ENCODE measurements around the gene RNF213. TPM values are rescaled to one million over a fixed set of nuclear protein-coding genes. Genes with fewer than 3 reads are reported as not detected.

The RNF213 gene
- total and polyA plus RNA-seq, 2 of the 8 experiments (the other 6 are each of a cell fraction or from before 2014, with no cell fraction given) = 33.8 to 62.8 TPM

DNA sequence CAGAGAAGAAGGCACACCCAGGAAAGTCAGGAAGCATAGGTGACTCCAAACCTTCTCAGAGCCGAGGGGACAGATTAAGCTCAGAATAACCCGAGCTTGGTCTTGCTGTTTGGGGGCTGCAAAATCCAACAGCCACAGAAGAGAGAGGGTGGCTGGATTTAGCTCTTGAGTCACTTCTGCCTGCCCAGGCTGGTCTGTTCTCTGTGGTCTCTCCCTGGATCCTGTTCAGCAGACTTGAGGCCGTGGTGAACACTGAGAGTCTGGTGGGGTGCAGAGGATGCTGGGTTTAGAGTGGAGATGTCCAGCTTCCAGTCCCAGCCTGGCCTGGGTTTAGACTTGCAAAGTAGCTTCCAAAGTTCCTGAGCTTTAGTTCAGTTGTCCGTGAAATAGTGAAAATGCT is 31.6 kb upstream of the RNF213 start:
- no peak overlapping the region for H3K9ac ChIP-seq (replicated peaks in 1 of 4; ENCODE audit: extremely low read depth in 1 of 4, low read depth in 3 of 4, low read length in 3 of 4)
- 96% methylated on average over 4 of the region's 4 CpGs; no CpG with 5 or more reads in 1 of the 2 experiments for WGBS, 2 experiments (ENCODE audit: extremely low coverage in 1 of 2, insufficient coverage in 1 of 2, insufficient read length in 1 of 2, insufficient replicate concordance in 2 of 2, low coverage in 1 of 2, low lambda C conversion rate in 2 of 2, missing lambda C conversion rate in 1 of 2)
- CTCF ChIA-PET (ENCODE audit: partially characterized antibody) = interaction anchor here (0.7 to 1.9 kb wide), 7 partner anchors 9 to 37 kb away, joined by 4 to 8 read pairs (median 4); partner anchors contain the start of gene SGSH
- TF ChIP-seq, protein P1, sequence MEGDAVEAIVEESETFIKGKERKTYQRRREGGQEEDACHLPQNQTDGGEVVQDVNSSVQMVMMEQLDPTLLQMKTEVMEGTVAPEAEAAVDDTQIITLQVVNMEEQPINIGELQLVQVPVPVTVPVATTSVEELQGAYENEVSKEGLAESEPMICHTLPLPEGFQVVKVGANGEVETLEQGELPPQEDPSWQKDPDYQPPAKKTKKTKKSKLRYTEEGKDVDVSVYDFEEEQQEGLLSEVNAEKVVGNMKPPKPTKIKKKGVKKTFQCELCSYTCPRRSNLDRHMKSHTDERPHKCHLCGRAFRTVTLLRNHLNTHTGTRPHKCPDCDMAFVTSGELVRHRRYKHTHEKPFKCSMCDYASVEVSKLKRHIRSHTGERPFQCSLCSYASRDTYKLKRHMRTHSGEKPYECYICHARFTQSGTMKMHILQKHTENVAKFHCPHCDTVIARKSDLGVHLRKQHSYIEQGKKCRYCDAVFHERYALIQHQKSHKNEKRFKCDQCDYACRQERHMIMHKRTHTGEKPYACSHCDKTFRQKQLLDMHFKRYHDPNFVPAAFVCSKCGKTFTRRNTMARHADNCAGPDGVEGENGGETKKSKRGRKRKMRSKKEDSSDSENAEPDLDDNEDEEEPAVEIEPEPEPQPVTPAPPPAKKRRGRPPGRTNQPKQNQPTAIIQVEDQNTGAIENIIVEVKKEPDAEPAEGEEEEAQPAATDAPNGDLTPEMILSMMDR (IDR thresholded peaks at IDR 0.05; ENCODE audit: control extremely low read depth in 1 of 3, insufficient read depth in 1 of 3, low read depth in 1 of 3, low read length in 3 of 3) = no peak
- TF ChIP-seq HDAC6 (IDR thresholded peaks at IDR 0.05; ENCODE audit: low read depth, low read length) = no peak
- TF ChIP-seq TCF12 (IDR thresholded peaks at IDR 0.05; ENCODE audit: low read depth, low read length) = no peak
- no peak for TF ChIP-seq JUN (IDR thresholded peaks at IDR 0.05; ENCODE audit: low read depth, low read length)
- no peak for TF ChIP-seq ZNF274 (IDR thresholded peaks at IDR 0.05; ENCODE audit: borderline replicate concordance, extremely low read depth, low read length)
- no peak for TF ChIP-seq ASH2L (IDR thresholded peaks at IDR 0.05; ENCODE audit: low read length)
- TF ChIP-seq NRF1 (IDR thresholded peaks at IDR 0.05; ENCODE audit: low read depth, low read length) = no peak
- no peak for TF ChIP-seq SIN3A (conservative IDR thresholded peaks at IDR 0.05 in 1 of 2, IDR thresholded peaks at IDR 0.05 in 1 of 2; ENCODE audit: low read depth in 1 of 2, low read length in 2 of 2)
- no peak for TF ChIP-seq RAD21 (IDR thresholded peaks at IDR 0.05 in 1 of 2, conservative IDR thresholded peaks at IDR 0.05 in 1 of 2; ENCODE audit: low read depth in 2 of 2, low read length in 2 of 2)
- TF ChIP-seq TAF1 (IDR thresholded peaks at IDR 0.05; ENCODE audit: low read depth, low read length) = no peak

More for the DNA sequence above, 31.6 kb upstream of the RNF213 start:
- Histone ChIP-seq H2BK12ac (ENCODE audit: low read depth, low read length) (no peak overlapping the region), H4K20me1 (replicated peaks in 1 of 2; ENCODE audit: control insufficient read depth in 1 of 2, insufficient read depth in 2 of 2, low read length in 2 of 2) (peaks cover under 1 to 2% of the 10 kb centered on the region in 2 experiments), H3K56ac (replicated peaks; ENCODE audit: insufficient read length, low read depth, low read length) (no peak overlapping the region), H2AFZ (ENCODE audit: low read length) (no peak overlapping the region), H2AK5ac (ENCODE audit: low read depth, low read length) (no peak overlapping the region), H4K5ac (ENCODE audit: insufficient read length, low read depth, low read length) (no peak overlapping the region), H2BK5ac (ENCODE audit: low read depth, low read length) (no peak overlapping the region), H3K79me1 (ENCODE audit: low read depth, low read length) (0 out of 2 replicates have a peak, but pooled peaks cover 1% of the 10 kb centered on the region), H3K23me2 (ENCODE audit: low read depth, low read length) (peaks cover 3% of the 10 kb centered on the region; the same call in 1 of the 2 replicates), H3K27ac (ENCODE audit: low read depth, low read length) (no peak overlapping the region), H3K23ac (ENCODE audit: insufficient read length) (no peak overlapping the region), H3K4ac (replicated peaks; ENCODE audit: insufficient read length, low read depth, low read length) (no peak overlapping the region), H2BK15ac (ENCODE audit: low read length) (no peak overlapping the region), H3K4me3 (ENCODE audit: extremely low read depth in 1 of 4, insufficient read depth in 2 of 4, low read depth in 3 of 4, low read length in 4 of 4) (no peak overlapping the region), H2BK20ac (ENCODE audit: low read length) (no peak overlapping the region), H3K79me2 (ENCODE audit: control insufficient read depth in 1 of 2, insufficient read depth in 2 of 2, low read length in 2 of 2) (no peaks in the 10 kb centered on the region), H3K9me3 (ENCODE audit: insufficient read depth in 2 of 2, low read depth in 1 of 2, low read length in 1 of 2) (peaks cover 0 to 6% of the 10 kb centered on the region in 2 experiments; a peak in 1 of 4 replicates), H3K18ac (ENCODE audit: extremely low read depth, low read length) (no peak overlapping the region), H3K14ac (ENCODE audit: insufficient read length) (no peak overlapping the region), H4K91ac (replicated peaks; ENCODE audit: insufficient read length, low read length) (no peak overlapping the region), H3K4me1 (replicated peaks in 1 of 4; ENCODE audit: control insufficient read depth in 3 of 4, insufficient read depth in 4 of 4, low read length in 3 of 4) (peaks cover 0 to 16% (median 6%) of the 10 kb centered on the region in 4 experiments; a peak in 6 of 7 replicates), H3K4me2 (ENCODE audit: insufficient read depth in 1 of 2, low read depth in 2 of 2, low read length in 2 of 2) (no peak overlapping the region), H3K27me3 (replicated peaks in 1 of 4; ENCODE audit: control insufficient read depth in 3 of 4, extremely low read depth in 1 of 4, insufficient read depth in 3 of 4, low read length in 3 of 4) (no peaks in the 10 kb centered on the region), H3K36me3 (ENCODE audit: control insufficient read depth in 2 of 4, insufficient read depth in 4 of 4, low read length in 3 of 4) (peaks cover 0 to 6% (median 1%) of the 10 kb centered on the region in 4 experiments; a peak in 2 of 8 replicates), H2BK120ac (replicated peaks; ENCODE audit: low read depth, low read length) (no peak overlapping the region), H4K8ac (ENCODE audit: extremely low read depth, insufficient read depth, low read length) (no peak overlapping the region; the same call in 1 of the 2 replicates)
- POLR2A ChIA-PET (ENCODE audit: partially characterized antibody) = interaction anchor here (0.6 to 4.6 kb wide), 7 partner anchors 9 to 189 kb away, joined by 3 to 19 read pairs (median 3); partner anchors contain the start of genes RNF213, SGSH and SLC26A11
- DNase-seq (ENCODE audit: low read depth in 1 of 2, low spot score in 2 of 2) = no peak
- FAIRE-seq = no peak

Data from H1 (cell line).